ENCODE measurements around the gene NR2F1.

DNA sequence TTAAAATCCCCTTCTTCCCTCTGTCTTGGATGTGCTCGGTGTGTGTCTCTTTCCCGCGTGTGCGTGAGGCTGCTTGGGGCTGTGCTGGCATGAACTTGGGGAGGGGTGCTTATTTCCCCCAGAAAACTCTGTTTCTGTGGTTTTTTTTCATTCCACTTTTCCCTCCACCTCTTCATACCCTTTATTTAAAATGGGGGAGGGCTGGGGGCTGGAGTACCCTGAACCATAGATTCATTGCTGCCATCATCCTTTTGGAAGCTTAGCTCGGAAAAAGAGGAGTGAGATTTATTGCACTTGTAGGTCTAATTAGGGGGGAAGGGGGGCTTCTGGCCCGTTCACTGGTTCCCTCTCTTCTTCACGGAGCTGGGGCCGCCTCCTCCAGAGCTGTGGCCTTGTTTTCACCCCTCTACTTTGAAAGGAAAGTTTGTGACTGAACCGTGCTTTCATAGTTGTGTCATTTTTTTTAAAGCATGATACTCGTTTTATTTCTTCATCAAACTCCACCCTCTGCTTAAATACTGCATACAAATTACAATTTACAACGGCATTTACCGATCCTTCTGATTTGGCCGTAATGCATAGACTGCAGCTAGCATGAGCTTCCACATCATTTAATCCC, 2.9 kb downstream of the NR2F1 start:
- TF ChIP-seq, protein P1, sequence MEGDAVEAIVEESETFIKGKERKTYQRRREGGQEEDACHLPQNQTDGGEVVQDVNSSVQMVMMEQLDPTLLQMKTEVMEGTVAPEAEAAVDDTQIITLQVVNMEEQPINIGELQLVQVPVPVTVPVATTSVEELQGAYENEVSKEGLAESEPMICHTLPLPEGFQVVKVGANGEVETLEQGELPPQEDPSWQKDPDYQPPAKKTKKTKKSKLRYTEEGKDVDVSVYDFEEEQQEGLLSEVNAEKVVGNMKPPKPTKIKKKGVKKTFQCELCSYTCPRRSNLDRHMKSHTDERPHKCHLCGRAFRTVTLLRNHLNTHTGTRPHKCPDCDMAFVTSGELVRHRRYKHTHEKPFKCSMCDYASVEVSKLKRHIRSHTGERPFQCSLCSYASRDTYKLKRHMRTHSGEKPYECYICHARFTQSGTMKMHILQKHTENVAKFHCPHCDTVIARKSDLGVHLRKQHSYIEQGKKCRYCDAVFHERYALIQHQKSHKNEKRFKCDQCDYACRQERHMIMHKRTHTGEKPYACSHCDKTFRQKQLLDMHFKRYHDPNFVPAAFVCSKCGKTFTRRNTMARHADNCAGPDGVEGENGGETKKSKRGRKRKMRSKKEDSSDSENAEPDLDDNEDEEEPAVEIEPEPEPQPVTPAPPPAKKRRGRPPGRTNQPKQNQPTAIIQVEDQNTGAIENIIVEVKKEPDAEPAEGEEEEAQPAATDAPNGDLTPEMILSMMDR (conservative IDR thresholded peaks at IDR 0.05 in 1 of 2, IDR thresholded peaks at IDR 0.05 in 1 of 2; ENCODE audit: low read depth in 1 of 2, low read length in 2 of 2), result no peak
- TF ChIP-seq EZH2 (IDR thresholded peaks at IDR 0.05; ENCODE audit: low read length, missing control alignments), result no peak

All from fibroblast of lung (primary cell).